HG02840 (cell line): ENCODE measurements around the gene AFAP1.

ENCODE experiments used
- ATAC-seq: cut with Tn5 transposase; IDR thresholded peaks from one replicate; pipeline ENCODE4 v1.9.1; 2021; ENCODE audit warnings: mild to moderate bottlenecking, moderate library complexity, moderate number of reproducible peaks; ENCODE audit not compliant: unreplicated experiment, low FRiP score

Gene AFAP1

DNA sequence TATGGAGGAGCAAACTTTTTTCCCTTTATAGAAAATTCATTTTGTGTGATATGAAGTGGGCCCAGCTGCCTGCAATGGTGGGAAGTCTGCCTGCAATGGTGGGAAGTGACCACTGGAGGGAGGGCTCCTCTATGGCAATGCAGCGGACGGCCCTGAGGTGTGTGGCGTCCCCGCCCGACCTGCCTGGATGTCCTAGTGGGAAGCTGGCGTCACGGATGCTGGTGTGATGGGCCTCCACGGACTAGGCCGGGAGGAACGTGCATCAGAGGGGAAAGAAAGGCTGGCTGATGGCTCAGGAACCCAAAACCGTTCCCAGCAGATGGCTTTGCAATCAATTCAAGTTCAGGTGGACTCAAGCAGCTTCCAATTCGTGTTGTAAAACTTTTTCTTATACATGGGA is 177.9 kb downstream of the AFAP1 start:
- ATAC-seq: no peak

DNA sequence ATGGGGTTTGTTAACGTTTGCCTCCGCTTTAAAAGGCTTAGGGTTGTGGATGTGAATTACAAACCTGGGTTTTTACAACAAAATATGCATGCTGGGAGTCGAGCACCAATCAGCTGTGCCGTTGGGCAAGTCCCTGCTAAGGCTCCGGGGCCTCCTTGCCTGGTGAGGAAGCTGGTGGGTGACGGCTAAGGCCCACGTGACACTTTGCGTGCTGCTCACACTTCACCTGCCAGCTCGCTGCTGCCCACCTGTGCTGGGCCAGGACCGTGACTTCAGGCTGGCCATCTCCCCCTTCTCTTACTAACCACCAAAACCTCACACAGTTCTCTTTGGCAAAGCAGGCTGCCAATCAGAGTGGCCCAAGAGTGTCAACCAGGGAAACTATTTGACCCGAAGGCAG is 178.3 kb downstream of the AFAP1 start:
- ATAC-seq: no peak

DNA sequence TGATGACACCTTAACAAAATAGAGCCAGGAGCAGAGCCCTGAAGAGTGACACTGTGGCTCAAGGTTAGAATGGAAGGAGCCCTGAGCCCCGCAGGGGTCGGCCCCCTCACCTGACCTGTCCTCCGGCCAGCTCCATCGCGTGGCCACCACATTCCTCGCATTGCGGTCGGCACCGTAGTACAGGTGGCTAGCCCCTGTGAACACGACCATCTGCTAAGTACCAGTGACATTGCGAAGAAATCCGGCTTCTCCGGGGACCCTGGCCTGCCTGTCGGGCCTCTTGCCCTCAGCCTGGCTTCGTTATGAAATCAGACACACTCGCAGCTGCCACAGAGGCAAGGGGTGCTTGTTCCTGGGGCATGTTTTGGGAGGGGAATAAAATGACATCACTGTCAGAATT is 179.0 kb downstream of the AFAP1 start:
- ATAC-seq: no peak

DNA sequence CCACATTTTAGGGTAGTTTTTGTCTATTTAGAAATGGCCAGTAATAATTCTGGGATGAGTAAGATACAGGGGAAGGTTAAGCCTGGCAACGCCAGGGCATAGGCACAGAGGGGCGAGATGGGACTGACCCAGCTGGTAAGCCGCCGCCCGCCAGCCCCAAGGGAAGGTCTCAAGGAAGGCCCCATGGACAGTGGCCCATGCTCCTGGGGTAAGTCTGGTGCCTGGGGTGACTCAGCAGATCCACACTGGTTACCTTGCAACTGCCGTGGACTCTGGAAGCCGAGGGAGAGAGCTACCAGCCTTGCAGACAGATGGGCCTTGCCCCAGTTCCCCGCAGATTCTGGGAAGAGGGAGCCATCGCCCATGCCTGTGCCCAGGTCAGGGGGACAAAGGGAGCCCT is 179.4 kb downstream of the AFAP1 start:
- no peak for ATAC-seq

DNA sequence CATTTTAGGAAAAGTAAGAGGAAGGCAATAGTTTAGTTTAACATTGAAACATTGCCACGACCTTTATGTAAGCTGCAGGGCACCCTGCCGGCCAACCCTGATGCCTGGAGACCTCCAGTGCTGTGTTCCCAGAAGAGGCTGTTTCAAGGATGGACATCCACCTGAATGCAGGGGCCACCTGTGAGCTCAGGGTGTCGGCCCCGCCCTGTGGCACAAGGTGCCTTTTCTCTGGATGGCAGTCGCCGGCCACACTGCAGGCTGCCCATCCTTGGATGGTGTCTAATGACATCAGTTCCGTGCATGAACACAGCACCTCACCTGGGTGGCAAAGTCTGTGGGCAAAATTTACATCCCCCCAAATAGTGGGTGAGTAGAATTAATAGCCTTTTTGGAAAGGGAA is 180.0 kb downstream of the AFAP1 start:
- ATAC-seq: no peak

DNA sequence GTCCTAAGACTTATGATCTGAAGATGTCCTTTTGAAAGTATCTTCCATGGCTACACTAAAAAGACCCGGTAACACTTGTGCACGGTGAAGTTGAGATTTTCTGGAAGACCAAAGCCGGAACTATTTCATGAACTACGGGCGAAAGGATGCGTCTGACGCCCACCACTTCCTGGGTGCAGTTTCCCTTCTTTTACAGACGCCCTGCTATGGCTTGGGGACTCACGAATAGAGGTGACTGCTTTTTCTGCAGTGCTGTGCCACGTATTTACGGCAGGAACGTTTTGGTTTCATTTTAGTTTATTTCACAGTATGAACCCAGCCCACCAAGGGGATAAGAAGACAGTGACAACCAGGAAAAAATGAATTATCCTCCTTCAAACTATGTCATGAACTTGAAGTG is 180.4 kb downstream of the AFAP1 start:
- no peak for ATAC-seq

DNA sequence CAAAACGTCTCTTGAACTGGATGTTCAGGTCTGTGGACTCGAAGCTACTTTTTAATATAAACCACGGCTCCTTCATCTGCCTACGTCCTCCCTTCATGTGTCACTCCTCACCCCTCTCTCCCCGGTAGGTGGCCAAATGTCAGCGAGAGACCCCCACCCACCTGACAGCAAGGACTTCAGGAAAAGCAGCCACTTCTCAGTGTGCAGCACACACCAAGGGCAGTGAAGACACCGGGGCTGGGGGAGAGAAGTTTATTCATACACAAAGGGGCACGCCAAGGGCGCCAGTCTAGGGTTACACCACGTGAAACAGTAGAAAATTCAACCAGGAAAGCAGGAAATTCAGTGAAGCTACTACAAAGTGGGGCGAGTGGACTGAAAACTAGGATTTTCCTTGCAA is 181.2 kb downstream of the AFAP1 start:
- no peak for ATAC-seq

DNA sequence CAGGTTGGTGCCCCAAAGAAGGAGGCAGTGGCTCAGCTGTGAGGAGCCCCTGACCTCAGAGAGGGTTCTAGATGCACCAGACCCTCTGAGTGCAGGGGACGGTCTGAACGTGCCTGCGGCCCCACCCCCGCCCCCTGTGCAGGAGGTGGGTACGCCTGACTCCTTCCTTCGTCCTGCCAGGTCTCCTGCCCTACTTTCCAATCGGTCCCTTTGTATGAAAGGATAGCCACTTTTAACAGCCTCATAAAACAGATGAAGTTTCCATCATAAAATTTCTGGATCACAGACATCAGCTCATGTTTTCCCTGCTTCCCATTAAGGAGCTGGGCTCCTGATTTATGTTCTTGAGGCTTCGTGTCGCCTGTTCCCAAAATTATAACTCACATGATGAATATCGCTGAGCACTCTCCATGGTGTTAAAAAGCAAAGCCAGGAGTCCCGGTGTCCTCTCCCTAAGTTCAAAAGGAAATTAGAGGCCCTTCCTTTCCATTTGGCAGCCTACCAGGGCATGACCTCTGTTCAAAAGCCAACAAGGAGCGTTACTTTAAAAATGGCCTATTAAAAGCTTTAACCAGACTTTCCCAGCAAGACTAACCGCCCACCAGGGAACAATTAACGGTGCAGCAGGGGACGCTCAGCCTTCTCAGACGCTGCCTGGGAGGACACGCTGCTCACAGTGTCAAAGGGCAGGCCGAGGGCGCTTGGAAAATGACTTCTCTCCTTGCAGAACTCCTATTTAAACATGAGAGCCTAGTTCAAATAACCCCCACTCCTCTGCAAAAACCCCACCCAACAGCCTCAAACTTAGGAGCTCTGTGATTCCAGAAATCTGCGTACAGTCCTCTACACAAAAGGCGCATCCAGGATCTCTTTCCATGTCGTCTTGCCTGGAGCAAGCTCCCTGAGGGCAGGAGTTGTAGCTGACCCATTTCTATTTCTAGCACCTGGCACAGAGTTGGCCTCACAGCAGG is 181.9 kb downstream of the AFAP1 start:
- no peak for ATAC-seq

DNA sequence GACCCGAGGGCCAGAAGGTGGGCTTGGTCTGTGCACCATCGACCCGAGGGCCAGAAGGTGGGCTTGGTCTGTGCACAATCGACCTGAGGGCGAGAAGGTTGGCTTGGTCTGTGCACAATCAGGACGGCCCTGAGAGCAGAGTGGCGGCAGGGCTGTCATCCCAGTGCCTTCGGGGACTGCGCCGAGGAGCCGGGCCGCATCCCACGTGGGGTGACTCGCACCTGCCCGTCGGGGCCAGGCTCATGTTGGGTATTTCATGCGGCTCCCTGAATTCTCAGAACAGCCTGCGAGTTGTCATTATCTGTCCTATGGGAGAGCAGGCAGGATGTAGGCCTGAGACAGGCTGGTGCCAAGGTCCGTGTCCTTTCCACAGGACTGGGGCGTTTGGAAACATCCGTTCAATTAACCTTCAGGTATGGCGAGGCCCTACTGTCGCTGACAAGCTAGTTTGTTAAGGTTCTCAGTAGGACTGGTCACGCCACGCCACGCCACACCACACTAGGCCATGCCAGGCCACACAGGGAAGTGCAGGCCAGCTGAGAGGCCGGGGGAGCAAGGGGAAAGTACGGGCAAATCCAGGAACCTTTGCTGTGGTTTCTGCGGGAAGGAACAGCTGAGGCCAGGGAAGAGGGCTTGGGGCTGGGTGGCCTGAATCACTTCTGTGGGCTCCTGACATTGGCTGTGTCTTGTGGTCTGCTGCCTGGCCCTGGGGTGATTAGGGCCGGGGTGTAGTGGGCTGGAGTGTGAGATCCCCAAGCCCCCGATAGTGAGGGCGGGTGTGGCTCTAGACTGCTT is 182.9 kb downstream of the AFAP1 start:
- ATAC-seq: no peak

DNA sequence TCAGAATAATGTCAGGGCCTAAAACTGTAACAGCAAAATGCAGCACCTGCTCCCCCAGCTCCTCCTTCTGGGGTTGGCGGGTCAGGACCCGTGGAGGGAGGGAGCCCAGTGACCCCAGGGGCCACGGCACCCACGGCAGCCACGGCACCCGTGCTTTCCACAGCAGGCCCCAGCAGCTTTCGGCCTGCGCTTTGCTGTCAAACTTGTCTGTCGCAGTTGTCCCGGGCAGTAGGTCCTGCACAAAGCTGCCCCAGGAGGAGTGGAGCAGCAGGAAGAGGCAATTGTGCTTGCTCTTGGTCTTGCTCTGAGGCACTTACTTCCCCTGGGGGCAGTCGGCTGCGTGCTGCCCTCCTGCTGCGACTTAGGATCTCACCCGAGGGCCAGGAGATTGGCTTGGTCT is 183.6 kb downstream of the AFAP1 start:
- no peak for ATAC-seq

DNA sequence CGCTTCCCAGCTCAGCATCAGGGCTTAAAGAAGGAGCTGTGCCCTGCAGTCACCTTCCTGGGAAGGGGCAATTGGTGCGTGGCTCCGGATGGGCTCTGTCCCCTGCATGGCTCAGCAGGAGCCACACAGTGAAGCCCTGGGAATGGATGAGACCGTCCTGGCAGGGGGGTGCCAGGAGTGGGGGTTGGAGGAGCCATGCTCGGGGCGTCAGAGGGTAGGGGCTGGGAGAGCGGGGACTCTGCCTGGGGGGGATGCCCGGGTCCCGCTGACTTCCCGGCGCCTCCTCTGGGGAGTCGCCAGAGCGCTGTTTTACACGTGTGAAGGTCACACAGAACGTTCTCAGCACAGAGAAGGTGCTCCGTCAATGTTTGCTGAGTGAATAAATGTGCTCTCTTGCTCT is 184.1 kb downstream of the AFAP1 start:
- no peak for ATAC-seq

DNA sequence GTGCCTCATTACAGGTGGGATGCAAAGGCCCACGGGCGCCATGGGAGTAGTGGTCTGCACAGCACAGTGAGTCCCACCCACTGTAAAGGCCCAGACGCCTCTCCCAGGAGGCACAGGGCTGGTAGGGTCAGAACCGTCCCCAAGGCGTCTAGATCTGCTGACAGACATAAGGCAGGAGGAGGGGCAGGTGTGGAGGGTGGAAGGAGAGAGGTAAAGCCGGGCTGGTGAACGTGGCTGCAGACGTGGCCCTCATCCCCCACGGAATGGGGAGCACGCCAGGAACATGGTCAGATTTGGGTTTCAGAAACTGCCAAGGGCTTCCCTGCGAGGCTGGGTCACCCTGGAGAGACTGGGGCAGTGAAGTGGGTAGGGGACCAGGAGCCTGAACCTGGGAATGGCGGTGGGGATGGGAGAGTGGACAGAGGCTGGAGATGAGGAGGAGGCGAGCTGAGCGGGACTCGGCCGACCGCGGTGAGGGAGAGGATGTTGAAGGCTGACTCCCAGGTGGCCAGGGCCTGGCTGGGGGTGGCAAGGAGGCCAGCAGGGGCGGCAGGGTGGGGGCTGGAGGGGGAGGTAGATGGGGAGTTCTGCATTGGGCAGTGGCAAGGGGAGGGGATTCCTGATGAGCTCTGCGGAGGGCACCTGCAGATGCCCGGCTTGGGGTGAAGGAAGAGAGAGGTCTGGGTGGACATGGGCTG is 184.9 kb downstream of the AFAP1 start:
- no peak for ATAC-seq

DNA sequence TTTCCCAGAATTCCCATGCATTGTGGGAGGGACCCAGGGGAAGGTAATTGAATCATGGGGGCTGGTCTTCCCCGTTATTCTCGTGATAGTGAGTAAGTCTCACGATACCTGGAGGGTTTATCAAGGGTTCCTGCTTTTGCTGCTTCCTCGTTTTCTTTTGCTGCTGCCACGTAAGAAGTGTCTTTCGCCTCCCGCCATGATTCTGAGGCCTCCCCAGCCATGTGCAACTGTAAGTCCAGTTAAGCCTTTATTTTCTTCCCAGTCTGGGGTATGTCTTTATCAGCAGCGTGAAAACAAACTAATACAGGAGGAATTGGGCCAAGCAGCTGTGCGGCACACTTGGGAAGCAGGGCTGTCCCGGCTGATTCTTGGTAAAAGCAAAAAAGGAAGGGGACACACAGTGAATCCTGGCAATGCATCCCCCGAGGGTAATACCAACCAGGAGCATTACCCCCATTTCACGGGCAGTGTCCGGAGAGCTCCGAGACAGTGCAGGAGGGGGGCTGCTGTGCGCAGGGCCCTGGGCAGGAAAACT is 185.7 kb downstream of the AFAP1 start:
- no peak for ATAC-seq

DNA sequence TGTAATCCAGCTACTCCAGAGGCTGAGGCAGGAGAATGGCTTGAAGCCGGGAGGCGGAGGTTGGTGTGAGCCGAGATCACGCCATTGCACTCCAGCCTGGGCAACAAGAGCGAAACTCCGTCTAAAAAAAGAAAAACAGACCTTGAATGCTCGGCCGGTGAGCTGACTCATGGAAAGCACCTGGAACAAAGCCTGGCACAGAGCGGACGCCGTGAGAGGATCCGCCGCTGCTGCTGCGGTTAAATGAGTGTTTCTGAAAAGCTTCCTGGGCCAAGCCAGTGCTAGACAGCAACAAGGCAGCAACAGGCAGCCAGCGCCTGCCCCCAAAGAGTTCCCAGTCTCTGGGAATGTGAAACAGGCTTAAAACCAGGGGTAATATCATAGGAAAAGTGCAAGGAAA is 186.4 kb downstream of the AFAP1 start:
- ATAC-seq: no peak

DNA sequence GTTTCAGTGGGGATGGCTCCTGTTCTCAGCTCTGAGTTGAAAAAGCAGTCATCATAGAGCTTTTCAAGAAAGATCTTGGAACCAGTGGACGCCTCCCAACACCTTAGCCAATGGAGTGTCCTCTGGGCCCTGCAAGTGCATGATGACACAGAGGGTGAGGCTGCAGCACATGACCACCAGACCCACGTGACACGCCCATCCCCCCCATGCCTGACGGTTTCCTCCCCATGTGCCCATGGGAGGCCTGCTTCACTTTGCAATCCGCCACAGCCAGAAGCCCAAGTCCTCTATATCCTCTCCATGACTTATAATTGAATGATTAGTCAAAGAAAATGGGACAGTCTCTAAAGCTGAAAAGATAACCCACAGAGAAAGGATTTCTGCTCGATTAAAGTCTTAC is 187.0 kb downstream of the AFAP1 start:
- ATAC-seq: no peak

DNA sequence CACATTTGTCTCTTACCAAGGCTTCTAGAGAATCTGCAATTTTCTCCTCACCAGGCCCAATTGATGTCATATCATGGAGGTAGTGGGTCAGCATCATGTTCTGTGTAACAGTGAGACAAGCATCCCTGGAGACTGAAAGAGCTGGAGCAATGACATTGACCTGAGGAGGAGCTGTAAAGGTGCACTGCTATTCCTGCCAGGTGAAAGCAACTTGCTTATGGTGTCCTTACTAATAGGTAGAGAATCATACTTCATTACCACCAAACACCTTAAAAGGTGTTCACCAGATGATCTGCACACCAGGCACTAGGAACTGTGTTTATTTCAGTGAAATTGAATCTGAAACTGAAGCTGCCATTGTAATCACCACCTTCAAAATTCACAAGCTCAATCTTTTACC is 188.7 kb downstream of the AFAP1 start:
- no peak for ATAC-seq

DNA sequence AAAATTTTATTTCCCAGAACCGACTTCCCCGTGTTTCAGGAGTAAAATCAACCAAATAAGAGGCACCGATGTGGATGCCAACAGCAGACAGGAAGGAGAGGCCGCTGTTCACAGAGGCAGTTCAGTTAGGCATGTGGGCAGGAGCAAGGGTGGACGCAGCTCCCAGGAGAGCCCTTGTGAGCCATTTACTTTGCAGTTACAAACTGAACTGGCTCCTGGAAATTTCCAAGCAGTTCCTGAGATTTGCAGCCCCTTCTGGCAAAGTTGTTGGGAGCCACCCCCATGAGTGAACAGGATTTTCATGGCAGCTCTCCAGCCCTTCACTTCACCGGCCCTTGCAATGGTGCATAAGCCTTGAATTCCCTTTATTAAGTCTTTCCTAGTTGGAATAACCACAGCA is 189.1 kb downstream of the AFAP1 start:
- ATAC-seq: no peak

DNA sequence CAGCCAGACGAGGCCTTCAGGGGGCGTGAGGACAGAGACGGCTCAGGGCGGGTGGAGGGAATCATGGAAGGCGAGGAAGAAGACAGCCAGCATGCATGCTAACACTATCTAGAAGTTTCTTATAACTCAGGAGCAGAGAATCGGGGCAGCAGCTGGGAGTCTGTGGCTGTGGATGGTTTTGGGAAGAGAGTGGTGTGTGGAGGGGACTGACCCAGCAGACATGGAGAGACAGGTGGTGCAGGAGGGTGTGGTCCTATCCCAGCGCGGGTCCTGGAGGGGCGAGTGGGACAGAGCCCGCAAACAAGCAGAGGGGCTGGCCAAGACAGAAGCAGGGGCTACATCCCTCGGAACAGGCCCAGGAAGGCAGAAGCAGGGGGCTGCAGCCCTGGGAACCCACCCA is 192.1 kb downstream of the AFAP1 start:
- ATAC-seq: no peak

DNA sequence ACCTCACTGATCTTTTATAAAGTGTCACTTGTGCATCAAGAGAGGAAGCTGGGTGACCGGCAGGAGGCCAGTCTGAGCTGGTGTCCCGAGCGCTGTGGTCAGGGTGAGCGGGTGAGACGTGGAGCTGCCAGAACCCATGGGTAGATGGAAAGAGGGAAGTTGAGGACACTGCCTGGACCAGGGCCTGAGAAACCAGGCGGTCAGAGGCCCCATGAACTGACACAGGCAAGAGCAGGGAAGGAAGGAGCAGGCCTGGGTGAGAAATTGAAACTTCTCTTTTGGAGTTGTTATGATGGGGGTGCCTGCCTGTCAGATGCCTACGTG is 192.6 kb downstream of the AFAP1 start:
- ATAC-seq: no peak

DNA sequence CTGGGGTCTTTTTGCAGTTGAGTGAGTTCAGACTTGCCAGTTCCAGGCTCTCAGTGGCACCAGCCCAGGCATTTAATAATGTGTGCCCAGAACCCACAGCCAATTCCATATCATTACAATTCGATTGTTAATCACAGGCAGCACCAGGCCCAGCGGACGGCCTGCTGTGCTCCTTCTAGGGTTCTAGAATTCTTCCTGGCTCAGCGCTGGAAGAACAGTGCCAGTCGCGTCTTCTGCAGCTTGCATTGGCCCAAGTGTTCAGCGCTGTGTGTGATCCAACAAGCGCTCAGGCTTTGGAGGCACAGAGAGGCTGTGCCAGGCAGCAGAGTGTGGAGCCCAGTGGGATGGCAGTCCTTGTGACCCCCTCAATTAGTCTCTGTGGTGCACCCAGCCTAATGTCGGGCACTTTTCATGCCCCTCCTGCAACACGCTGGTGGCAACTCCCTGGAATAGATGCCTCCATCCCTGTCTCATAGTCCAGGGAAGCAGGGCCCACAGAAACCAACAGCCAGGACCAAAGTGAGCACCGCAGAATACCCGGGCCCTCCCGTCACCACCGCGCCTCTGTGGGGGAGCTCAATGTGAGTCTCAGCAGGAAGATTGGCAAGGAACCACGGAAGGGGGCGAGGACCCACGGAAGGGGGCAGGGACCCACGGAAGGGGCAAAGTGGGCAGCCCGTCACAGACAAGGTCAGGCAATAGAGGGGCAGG is 193.2 kb downstream of the AFAP1 start:
- no peak for ATAC-seq
